ENCODE data around the gene TTLL12.

DNA sequence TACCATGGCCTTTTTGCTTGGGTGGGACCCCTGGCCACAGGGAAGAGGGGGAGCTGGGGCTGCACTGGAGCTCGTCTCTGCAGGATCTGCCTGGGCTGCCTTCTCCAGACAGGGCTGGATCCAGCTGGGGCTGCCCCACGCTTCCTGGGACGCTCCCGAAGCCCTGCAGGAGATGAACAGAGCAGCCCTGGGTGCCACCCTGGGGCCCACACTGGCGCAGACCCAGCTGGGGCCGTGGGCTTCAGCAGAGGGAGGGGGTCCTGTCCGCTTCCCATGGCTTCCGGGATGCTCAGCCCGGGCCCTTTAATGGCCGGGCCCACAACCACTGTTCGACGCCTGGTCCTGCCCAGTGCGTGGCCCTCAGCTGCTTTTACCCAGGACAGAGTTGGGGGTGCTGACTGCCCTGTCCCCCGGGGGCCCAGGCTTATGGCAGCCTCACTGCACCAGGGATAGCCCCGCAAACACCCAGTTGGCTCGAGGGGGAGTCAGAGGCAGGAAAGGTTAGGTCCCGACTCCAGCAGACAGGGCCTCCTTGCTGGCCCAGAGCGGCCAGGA, 23.6 kb downstream of the TTLL12 start:
- no peak for TF ChIP-seq POLR2A (IDR thresholded peaks at IDR 0.05)
- TF ChIP-seq, protein P1, sequence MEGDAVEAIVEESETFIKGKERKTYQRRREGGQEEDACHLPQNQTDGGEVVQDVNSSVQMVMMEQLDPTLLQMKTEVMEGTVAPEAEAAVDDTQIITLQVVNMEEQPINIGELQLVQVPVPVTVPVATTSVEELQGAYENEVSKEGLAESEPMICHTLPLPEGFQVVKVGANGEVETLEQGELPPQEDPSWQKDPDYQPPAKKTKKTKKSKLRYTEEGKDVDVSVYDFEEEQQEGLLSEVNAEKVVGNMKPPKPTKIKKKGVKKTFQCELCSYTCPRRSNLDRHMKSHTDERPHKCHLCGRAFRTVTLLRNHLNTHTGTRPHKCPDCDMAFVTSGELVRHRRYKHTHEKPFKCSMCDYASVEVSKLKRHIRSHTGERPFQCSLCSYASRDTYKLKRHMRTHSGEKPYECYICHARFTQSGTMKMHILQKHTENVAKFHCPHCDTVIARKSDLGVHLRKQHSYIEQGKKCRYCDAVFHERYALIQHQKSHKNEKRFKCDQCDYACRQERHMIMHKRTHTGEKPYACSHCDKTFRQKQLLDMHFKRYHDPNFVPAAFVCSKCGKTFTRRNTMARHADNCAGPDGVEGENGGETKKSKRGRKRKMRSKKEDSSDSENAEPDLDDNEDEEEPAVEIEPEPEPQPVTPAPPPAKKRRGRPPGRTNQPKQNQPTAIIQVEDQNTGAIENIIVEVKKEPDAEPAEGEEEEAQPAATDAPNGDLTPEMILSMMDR (IDR thresholded peaks at IDR 0.05): no peak

All from tibial nerve (tissue), 3 donors.